K562 (cell line): ENCODE results near the gene KIF1A. TPM values are rescaled to one million over a fixed set of nuclear protein-coding genes. Genes with fewer than 3 reads are reported as not detected.

Source experiments
- ATAC-seq: fragments of 200-7000 bp; cut with Tn5 transposase; 3 replicates; pipeline ENCODE4 v1.9.1; 2020; ENCODE audit warnings: moderate library complexity
- BruUV-seq: library from RNA; stranded (reverse); fragments of 400-500 nt; replicated peaks from 2 replicates; lab custom pipeline; 2021; lab: Mats Ljungman, UMichigan
- CTCF ChIA-PET: fragments of 300-600 bp; formaldehyde crosslinking; extraction: SDS; loops from one replicate; lab custom pipeline; 2021; ENCODE audit warnings: low intra/inter-chr PET ratio; lab: Yijun Ruan, JAX
- POLR2A ChIA-PET: fragments of 300-600, 350-650 bp; sonication (Branson Sonifier 250); formaldehyde crosslinking; extraction: SDS; loops from one replicate; lab custom pipeline; 2021; ENCODE audit warnings: antibody characterized with exemption, inconsistent platforms; lab: Yijun Ruan, JAX
- DNase-seq, 4 experiments: peaks; one replicate each; pipeline versions ENCODE4 v3.0.0 to v3.0.0-alpha.2; 2011 to 2018; ENCODE audit warnings: low spot score in 3 of 4, mixed read lengths in 3 of 4; ENCODE audit errors: extremely low read depth in 1 of 4
- FAIRE-seq: peaks from 2 replicates; lab custom pipeline; 2011; peaks lifted over from hg19 to GRCh38; lab: Jason Lieb, UNC
- H2AFZ ChIP-seq: 2 replicates; pipeline ENCODE4 v1.6.0; 2011; ENCODE audit warnings: low read depth, low read length, control low read depth, inconsistent platforms
- H3K27ac ChIP-seq: fragments of 200-600 bp; 3 replicates; pipeline ENCODE4 v1.8.0; 2011; ENCODE audit warnings: low read depth, mild to moderate bottlenecking, control low read depth, inconsistent platforms, low read length, moderate library complexity, mixed read lengths; ENCODE audit errors: extremely low read depth
- H3K27me3 ChIP-seq, 2 experiments: fragments of 300-600 bp in 1 of 2; 2 replicates in 1 of 2; 3 replicates in 1 of 2; pipeline versions ENCODE4 v1.6.0 to v1.8.0; 2011; ENCODE audit warnings: inconsistent platforms in 2 of 2, low read length in 2 of 2, mild to moderate bottlenecking in 1 of 2, mixed read lengths in 1 of 2, moderate library complexity in 1 of 2; ENCODE audit not compliant: control insufficient read depth in 2 of 2, insufficient read depth in 2 of 2
- H3K36me3 ChIP-seq: fragments of 300-600 bp; 3 replicates; pipeline ENCODE4 v1.8.0; 2011; ENCODE audit warnings: mild to moderate bottlenecking, low read length, inconsistent platforms; ENCODE audit not compliant: control insufficient read depth, insufficient read depth
- H3K4me1 ChIP-seq, 2 experiments: fragments of 200-600 bp in 1 of 2; replicated peaks in 1 of 2; 2 replicates in 1 of 2; 3 replicates in 1 of 2; pipeline versions ENCODE4 v1.5.1 to v1.8.0; 2011; ENCODE audit warnings: inconsistent platforms in 2 of 2, low read length in 2 of 2, mild to moderate bottlenecking in 1 of 2, mixed read lengths in 1 of 2, moderate library complexity in 1 of 2; ENCODE audit not compliant: control insufficient read depth in 2 of 2, insufficient read depth in 2 of 2
- H3K4me2 ChIP-seq: 2 replicates; pipeline ENCODE4 v1.6.1; 2011; ENCODE audit warnings: low read length, control low read depth, inconsistent platforms, mixed read lengths; ENCODE audit not compliant: insufficient read depth
- H3K4me3 ChIP-seq: fragments of 200-600 bp; sonication (generic), shearing (Covaris generic); 2 replicates; pipeline ENCODE4 v1.5.1; 2016; ENCODE audit warnings: control low read depth, inconsistent platforms
- H3K79me2 ChIP-seq: fragments of 200-600 bp; 3 replicates; pipeline ENCODE4 v1.8.0; 2011; ENCODE audit warnings: low read length, inconsistent platforms; ENCODE audit not compliant: control insufficient read depth, insufficient read depth
- H3K9ac ChIP-seq, 2 experiments: 2 replicates each; pipeline versions ENCODE4 v1.6.0 to v1.6.1; 2011; ENCODE audit warnings: low read depth in 2 of 2, low read length in 2 of 2, control low read depth in 1 of 2, inconsistent platforms in 1 of 2, mild to moderate bottlenecking in 1 of 2, mixed read lengths in 1 of 2; ENCODE audit not compliant: insufficient read depth in 1 of 2
- H3K9me1 ChIP-seq: one replicate; pipeline ENCODE4 v1.6.0; 2011; ENCODE audit warnings: inconsistent platforms, mild to moderate bottlenecking, low read length, moderate library complexity; ENCODE audit not compliant: control insufficient read depth, insufficient read depth
- H3K9me3 ChIP-seq: replicated peaks from 2 replicates; pipeline ENCODE4 v1.5.1; 2011; ENCODE audit warnings: low read depth, low read length, inconsistent platforms; ENCODE audit not compliant: control insufficient read depth, insufficient read depth
- H4K20me1 ChIP-seq: replicated peaks from 2 replicates; pipeline ENCODE4 v1.6.1; 2011; ENCODE audit warnings: low read length, inconsistent platforms, mixed read lengths; ENCODE audit not compliant: control insufficient read depth, insufficient read depth
- CHD2 ChIP-seq: IDR thresholded peaks from 2 replicates; pipeline ENCODE4 v1.6.1; 2011; ENCODE audit warnings: low read depth, low read length
- MLX ChIP-seq, 2 experiments: fragments of 450-650 bp in 1 of 2; sonication (generic) in 1 of 2; formaldehyde crosslinking; conservative IDR thresholded peaks; 2 replicates each; pipeline versions ENCODE4 v1.4.0 to v1.8.1; 2020 to 2022; ENCODE audit warnings: mild to moderate bottlenecking in 1 of 2, missing genetic modification reagents in 1 of 2
- ZNF232 ChIP-seq: sonication (generic); formaldehyde crosslinking; IDR thresholded peaks from 2 replicates; pipeline ENCODE4 v1.8.0; 2022; ENCODE audit warnings: mild to moderate bottlenecking, missing genetic modification reagents
- ZNF263 ChIP-seq: sonication (generic); formaldehyde crosslinking; IDR thresholded peaks from 2 replicates; pipeline ENCODE4 v1.8.0; 2022; ENCODE audit warnings: mild to moderate bottlenecking, missing genetic modification reagents, borderline replicate concordance
- WGBS: fragments of 100-300 bp; shearing (Covaris generic); methylation state at CpG from one replicate; pipeline ENCODE4 v1.1.6; 2016; ENCODE audit warnings: low coverage, mixed read lengths; ENCODE audit not compliant: insufficient coverage; ENCODE audit errors: missing lambda C conversion rate; 5-methylcytosine and 5-hydroxymethylcytosine counted together
- in situ Hi-C: fragments of 300-500 bp; cut with MboI; formaldehyde crosslinking; loops from 4 replicates; pipeline ENCODE4 v1.15.0; 2018; ENCODE audit warnings: inconsistent platforms, mixed read lengths
- intact Hi-C: fragments of 100-400 bp; cut with micrococcal nuclease; formaldehyde crosslinking; loops from 2 replicates; pipeline ENCODE4 v1.14.2; 2022
- polyA plus RNA-seq, 8 experiments: library from polyadenylated mRNA; depleted of rRNA in 4 of 8; stranded (reverse) in 5 of 8; unstranded in 3 of 8; fragments of >200 nt; fragmentation: Nextera tagmentation in 2 of 8; fragmentation: Illumina TruSeq in 1 of 8; extraction: Ambion mirVana in 2 of 8; extraction: Trizol in 1 of 8; gene quantifications; 2 replicates each; pipeline versions ENCODE4 v1.2.1 to v1.2.3, GENCODE V29; 2011 to 2014; ENCODE audit warnings: inconsistent platforms in 1 of 8, missing spikeins in 1 of 8
- total RNA-seq, 7 experiments: library from RNA; depleted of rRNA in 6 of 7; stranded (reverse); fragments of >200 nt in 6 of 7; fragmentation: Illumina TruSeq in 2 of 7; extraction: Trizol in 2 of 7; gene quantifications; 2 replicates each; pipeline versions ENCODE4 v1.2.1 to v1.2.3, GENCODE V29; 2011 to 2021; ENCODE audit warnings: low replicate concordance in 1 of 7

The KIF1A gene
- total and polyA plus RNA-seq, 9 of the 15 experiments (the other 6 are each of a cell fraction or from before 2014, with no cell fraction given) = 0.07 to 1.4 (median 0.45) TPM; not detected in 2

- in situ Hi-C loops (no loop called here), intact Hi-C loops (no loop called here)
- Histone ChIP-seq H3K27ac (no peak overlapping the region), H3K4me1 (peaks cover 0 to 18% of the 10 kb centered on the region in 2 experiments; a peak in 2 of 5 replicates), H4K20me1 (no peaks in the 10 kb centered on the region), H3K79me2 (no peaks in the 10 kb centered on the region), H3K9ac (no peak overlapping the region), H3K9me3 (no peaks in the 10 kb centered on the region), H3K4me2 (no peak overlapping the region), H3K36me3 (no peaks in the 10 kb centered on the region), H3K9me1 (no peaks in the 10 kb centered on the region), H3K4me3 (no peak overlapping the region), H3K27me3 (peaks cover 0 to 7% of the 10 kb centered on the region in 2 experiments; a peak in 1 of 5 replicates), H2AFZ (no peak overlapping the region)
- CTCF ChIA-PET = no interaction called here
- ATAC-seq (no peak), FAIRE-seq (no peak), DNase-seq (no peak)
- no TSS peak for BruUV-seq
- 2% methylated on average over 15 of the region's 31 CpGs for WGBS
- POLR2A ChIA-PET = no interaction called here
- TF ChIP-seq ZNF263 = peak; percentile 94
- TF ChIP-seq CHD2 = no peak
Measured at GRCh38 chr2:240757086-240757614, 62.9 kb downstream of the KIF1A start.

- Histone ChIP-seq H3K79me2 (no peaks in the 10 kb centered on the region), H3K4me3 (no peak overlapping the region), H3K4me2 (no peak overlapping the region), H3K4me1 (peaks cover 0 to 3% of the 10 kb centered on the region in 2 experiments; a peak in 2 of 5 replicates), H3K9me1 (no peaks in the 10 kb centered on the region), H3K27me3 (peaks cover 0 to 21% of the 10 kb centered on the region in 2 experiments; a peak in 3 of 5 replicates), H4K20me1 (no peaks in the 10 kb centered on the region), H3K36me3 (no peaks in the 10 kb centered on the region), H2AFZ (no peak overlapping the region), H3K9me3 (no peaks in the 10 kb centered on the region), H3K27ac (no peak overlapping the region), H3K9ac (no peak overlapping the region)
- no TSS peak for BruUV-seq
- ChIA-PET CTCF (no interaction called here), POLR2A (no interaction called here)
- ATAC-seq (no peak), DNase-seq (no peak), FAIRE-seq (no peak)
- WGBS = 3% methylated on average over 6 of the region's 10 CpGs
- in situ Hi-C loops (no loop called here), intact Hi-C loops (no loop called here)
- TF ChIP-seq ZNF232 (no peak), MLX (CRISPR knock-in tag; conservative IDR thresholded peaks at IDR 0.05) (no peak)
Measured at GRCh38 chr2:240752209-240752608, 67.8 kb downstream of the KIF1A start.
